NCI-H2029 (cell line): Measurements from ENCODE around the gene CTTNBP2.

ENCODE experiments used
- DNase-seq: peaks from one replicate; lab custom pipeline; 2025; lab: John Stamatoyannopoulos, UW

Gene CTTNBP2, protein sequence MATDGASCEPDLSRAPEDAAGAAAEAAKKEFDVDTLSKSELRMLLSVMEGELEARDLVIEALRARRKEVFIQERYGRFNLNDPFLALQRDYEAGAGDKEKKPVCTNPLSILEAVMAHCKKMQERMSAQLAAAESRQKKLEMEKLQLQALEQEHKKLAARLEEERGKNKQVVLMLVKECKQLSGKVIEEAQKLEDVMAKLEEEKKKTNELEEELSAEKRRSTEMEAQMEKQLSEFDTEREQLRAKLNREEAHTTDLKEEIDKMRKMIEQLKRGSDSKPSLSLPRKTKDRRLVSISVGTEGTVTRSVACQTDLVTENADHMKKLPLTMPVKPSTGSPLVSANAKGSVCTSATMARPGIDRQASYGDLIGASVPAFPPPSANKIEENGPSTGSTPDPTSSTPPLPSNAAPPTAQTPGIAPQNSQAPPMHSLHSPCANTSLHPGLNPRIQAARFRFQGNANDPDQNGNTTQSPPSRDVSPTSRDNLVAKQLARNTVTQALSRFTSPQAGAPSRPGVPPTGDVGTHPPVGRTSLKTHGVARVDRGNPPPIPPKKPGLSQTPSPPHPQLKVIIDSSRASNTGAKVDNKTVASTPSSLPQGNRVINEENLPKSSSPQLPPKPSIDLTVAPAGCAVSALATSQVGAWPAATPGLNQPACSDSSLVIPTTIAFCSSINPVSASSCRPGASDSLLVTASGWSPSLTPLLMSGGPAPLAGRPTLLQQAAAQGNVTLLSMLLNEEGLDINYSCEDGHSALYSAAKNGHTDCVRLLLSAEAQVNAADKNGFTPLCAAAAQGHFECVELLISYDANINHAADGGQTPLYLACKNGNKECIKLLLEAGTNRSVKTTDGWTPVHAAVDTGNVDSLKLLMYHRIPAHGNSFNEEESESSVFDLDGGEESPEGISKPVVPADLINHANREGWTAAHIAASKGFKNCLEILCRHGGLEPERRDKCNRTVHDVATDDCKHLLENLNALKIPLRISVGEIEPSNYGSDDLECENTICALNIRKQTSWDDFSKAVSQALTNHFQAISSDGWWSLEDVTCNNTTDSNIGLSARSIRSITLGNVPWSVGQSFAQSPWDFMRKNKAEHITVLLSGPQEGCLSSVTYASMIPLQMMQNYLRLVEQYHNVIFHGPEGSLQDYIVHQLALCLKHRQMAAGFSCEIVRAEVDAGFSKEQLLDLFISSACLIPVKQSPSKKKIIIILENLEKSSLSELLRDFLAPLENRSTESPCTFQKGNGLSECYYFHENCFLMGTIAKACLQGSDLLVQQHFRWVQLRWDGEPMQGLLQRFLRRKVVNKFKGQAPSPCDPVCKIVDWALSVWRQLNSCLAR (N-terminal part only)

GRCh38 chr7:117873310-117874190 is at the start of gene CTTNBP2:
Gene CTTNBP2, minus strand, starts transcription at chr7:117873441. Its CDS starts 26 bp downstream, at chr7:117873415.
- no peak for DNase-seq

DNA sequence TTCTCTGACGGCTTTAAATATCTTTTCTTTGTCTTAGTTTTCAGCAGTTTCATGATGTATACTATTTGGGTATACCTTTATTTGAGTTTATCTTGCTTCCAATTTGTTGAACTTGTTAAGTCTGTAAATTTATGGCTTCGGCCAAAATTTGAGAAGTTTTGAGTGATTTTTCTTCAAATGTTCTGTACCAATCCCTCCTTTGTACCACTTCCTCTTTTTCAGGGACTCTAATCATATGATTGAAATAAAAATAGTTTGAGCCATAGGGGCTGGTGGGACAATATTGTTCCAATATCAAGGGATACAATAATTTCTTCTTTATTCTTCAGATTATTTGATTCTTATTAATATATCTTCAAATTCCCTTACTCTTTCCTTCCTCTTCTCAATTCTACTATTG is 43.1 kb upstream of the CTTNBP2 start:
- DNase-seq, result no peak

DNA sequence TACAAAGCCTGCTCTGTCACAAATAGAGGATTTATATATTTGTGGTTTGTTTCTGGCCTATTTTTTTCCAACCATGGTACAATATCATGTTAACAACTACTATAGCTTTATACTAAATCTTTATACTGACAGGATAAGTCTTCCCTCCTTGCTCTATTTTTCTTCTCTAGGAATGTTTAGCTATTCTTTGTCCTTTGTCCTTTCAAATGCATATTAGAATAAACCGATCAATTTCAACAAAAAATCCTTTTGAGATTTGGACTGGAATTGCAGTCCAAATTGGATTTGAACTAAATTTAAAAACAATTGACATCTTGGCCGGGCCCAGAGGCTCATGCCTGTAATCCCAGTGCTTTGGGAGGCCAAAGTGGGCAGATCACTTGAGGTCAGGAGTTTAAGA is 39.2 kb upstream of the CTTNBP2 start:
- no peak for DNase-seq

DNA sequence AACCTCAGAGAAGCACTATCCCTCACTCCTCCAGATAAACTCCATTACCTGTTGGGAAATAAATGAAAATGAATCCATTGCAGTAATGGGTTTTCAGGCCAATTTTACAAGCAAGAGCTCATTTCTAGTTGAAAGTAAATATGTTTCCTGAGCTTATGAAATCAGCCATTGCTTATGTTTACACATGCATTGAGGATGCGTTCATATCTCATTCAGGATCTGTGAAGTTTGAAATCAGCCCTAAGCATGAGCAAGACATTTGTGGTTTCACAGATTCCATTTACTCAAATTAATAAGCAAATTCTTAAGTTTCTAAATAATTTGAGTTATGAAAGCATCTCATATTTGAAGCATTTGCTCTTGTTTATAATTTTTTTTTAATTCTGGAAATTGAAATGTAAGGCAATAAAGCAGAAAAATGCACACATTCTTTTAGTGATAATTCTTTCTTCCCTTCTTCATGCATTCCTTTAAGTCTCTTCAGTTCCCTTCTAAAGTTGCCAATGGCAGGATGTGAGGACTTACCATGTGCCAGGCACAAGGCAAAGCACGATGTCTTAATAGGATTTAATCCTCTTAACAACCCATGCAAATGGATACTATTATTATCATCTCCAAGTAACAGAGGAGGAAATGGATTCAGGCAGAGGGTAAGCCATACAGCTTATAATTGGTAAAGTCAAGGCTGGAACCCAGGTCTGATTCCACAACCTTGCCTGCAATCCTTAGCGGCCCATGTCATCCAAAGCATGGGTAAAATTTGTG is 35.0 kb upstream of the CTTNBP2 start:
- DNase-seq, result no peak

- no peak for DNase-seq
Measured at GRCh38 chr7:117907049-117907640, 33.9 kb upstream of the CTTNBP2 start.

- no peak for DNase-seq
Measured at GRCh38 chr7:117902314-117902889, 29.2 kb upstream of the CTTNBP2 start.

DNA sequence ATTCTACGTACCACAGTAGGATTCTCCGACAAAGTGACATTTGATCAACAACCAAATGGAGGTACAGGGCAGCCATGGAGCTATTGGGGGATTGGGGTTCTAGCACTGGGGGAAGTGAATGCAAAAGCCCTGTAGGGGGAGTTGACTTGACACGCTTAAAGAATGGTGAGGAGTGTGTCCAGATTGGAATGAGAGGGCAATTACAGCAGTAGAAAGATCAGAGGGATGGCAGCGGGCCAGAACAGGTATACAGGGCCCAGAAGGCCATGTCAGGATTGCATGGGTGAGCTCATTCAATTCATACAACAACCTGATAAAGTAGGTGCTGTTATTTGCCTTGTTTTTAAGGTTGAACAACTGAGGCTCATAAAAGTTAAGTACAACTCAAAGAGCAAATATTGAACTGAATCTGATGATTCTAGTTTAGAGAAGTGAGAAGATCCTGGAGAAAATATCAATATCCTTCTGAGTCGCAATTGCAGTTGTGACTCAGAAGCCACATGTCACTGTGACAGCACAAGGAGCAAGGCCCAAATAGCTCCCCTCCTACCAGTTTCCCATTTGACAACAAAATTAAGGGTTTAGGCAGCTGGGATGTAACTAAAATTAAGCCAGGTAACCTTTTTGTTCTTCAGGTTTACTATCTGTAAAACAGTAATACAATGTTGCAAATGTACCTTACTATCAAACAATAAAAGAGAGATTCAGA is 28.0 kb upstream of the CTTNBP2 start:
- DNase-seq, result peak; percentile 48

- DNase-seq, result no peak
Measured at GRCh38 chr7:117896339-117896738, 23.1 kb upstream of the CTTNBP2 start.

GRCh38 chr7:117895276-117895675 is 22.0 kb upstream of the CTTNBP2 start:
- no peak for DNase-seq

GRCh38 chr7:117894037-117894436 is 20.8 kb upstream of the CTTNBP2 start:
- DNase-seq, result no peak

DNA sequence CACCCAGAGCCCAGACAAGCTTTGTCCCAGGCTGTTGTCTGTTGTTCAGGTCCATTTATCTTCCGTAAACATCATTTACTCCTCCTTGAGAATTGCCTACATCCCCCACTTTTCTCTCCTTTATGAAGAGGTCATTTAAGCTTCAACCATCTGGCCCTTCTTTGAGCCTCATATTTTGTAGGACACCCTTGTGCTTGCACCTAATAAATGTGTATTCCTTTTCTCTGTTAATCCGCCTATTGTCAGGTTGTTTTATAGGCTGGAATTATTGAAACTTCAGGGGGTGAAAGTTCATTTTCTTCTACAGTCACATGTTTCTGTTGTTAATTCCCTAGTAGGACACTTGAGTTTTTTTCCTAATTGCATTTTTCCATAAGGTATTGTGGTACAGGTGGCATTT is 19.6 kb upstream of the CTTNBP2 start:
- peak; percentile 16 for DNase-seq

DNA sequence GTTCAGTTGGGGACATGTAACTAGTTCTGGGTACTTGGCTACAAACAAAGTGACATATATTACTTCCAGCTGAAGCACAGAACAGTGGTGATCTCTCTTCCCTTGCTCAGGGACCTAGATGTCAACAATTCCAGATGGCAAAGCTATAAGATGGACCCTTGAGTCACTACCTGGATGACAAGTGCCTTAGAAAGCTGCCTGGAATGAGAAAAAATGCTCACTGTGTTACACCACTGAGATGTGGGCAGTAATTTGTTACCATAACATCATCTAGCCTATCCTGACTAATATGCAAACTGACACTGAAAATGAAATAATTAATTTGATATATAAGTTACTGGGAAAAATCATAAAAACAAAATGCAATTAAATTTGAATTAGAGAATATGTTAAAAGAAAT is 16.4 kb upstream of the CTTNBP2 start:
- no peak for DNase-seq

DNA sequence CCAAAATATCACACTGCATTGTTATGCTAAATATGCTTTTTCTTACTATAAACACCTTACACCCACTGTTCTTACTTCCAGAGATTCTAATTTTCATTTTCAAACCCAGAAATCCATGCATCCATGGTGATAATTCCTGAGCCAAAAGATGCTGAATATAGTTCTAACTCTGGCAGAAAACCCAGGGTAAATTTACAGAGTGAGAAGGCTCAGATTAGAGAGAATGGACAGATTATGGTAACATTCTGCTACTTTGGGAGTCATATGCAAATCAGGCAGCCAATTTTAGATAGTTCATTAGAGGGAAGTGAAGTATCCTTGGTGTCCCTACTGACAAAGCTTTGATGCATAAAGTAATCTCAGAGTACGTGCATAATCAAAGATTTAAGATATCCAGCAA is 15.4 kb upstream of the CTTNBP2 start:
- no peak for DNase-seq

DNA sequence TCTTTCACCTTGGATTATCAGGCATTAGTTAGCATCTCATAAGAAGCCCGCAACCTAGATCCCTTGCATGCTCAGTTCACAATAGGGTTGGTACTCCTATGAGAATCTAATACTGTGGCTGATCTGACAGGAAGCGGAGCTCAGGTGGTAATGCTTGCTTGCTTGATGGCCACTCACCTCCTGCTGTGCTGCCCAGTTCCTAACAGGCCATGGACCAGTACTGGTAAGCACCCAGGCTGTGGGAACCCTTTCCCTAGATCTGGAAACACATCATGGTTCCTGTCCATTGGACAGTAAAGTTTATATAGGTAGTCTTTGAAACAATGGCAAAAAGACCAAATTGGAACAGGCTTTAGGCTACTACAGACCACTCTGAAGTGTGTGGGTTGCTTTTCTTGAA is 9.4 kb upstream of the CTTNBP2 start:
- DNase-seq, result no peak

DNA sequence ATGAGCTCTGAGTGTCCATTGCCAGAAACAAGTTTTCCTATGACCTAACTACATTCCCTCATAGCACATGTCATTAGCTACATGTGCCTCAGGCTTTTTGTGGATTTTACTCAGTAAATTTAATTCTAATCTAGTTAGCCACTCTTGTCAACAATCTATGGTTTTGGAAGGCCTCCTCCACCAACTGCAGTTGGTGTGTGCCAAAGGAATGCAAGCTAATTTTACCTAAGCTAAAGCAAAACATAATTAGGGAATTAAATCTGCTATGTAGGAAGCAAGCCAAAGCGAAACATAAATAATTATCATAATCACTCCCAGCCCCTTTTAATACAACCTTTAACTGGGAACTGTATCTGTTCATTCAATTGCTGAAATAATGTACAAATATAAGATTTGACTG is 3.5 kb upstream of the CTTNBP2 start:
- no peak for DNase-seq

DNA sequence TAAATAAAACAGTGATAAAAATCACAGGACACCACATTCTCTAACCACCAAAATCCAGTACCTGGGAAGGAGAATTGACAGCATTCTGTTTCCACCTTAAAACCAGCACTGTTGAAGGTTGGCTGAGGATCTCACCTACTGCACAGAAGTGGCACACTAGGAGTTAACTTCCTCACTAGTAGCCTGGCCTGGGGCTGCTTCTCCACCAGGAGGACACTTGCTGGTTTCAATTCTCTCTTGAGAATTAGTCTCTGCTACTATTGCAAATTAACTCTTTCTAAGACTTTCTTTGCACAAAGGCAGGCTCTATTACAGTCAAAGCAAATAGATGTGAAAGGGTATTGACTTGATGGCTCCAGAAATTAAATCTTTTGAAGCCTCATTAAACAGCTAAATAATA is 2.3 kb upstream of the CTTNBP2 start:
- peak; percentile 24 for DNase-seq

GRCh38 chr7:117874191-117874700 is 1.0 kb upstream of the CTTNBP2 start:
- no peak for DNase-seq

DNA sequence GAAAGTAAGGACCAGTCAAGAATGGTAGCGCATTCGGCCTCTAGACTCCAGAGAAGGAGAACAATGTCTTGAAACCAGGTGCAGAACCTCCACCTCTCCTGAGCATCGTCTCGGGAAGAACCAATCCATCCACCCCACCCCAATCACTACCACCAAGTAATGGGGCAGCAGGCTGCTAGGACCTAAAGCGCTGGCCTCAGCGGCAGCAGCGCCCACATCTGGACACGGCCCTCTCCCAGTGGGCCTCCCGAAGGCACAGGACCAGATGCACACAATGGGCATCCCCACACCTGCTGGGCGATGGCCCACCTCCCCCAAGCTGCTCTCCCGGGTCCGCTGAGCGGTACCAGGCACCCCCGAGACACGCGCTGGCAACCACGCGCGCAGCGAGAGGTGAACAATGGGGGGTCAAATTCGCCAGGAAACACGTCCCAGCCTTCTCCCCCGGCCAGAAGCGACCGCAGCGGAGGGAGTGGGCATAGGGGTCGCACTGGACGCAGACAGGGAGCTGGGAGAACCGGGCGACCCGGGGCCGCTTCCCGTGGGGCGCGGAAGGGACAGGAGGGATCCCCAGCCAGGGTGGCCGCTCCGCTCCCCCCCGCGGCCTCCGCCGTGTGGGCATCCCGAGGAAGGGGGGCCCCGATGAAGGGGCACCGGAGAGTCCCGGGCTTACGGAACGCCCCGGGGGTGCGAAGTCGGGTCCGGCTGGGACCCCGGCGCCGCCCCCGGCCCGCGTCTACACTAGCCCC is 506 bp downstream of the CTTNBP2 start:
- DNase-seq, result no peak
